ENCODE results near the gene ZNF644.

- no peak for TF ChIP-seq CTCF (IDR thresholded peaks at IDR 0.05; ENCODE audit: insufficient read depth, low read length)
- TF ChIP-seq POLR2AphosphoS5 (IDR thresholded peaks at IDR 0.05; ENCODE audit: low read depth): no peak
- TF ChIP-seq GABPA (IDR thresholded peaks at IDR 0.05; ENCODE audit: low read depth): no peak
- TF ChIP-seq REST (IDR thresholded peaks at IDR 0.05; ENCODE audit: insufficient replicate concordance, low read depth): no peak
- no peak for TF ChIP-seq SPI1 (IDR thresholded peaks at IDR 0.05; ENCODE audit: borderline replicate concordance, low read depth)
Measured at GRCh38 chr1:90970208-90970607, 51.6 kb downstream of the ZNF644 start.

Measured in HL-60 (cell line).